Sciatic nerve (tissue), 2 donors: ENCODE data around the gene PHGDH. TPM values are rescaled to one million over a fixed set of nuclear protein-coding genes. Genes with fewer than 3 reads are reported as not detected.
A peak's percentile ranks its signal among the peaks of the same experiment; 100 is the strongest.

Source experiments
- ATAC-seq: fragments of 200-7000 bp; cut with Tn5 transposase; one replicate; pipeline ENCODE4 v1.9.1; 2020; ENCODE audit warnings: mild to moderate bottlenecking, moderate library complexity
- DNase-seq: peaks from one replicate; pipeline ENCODE4 v3.0.0-alpha.2; 2020; ENCODE audit warnings: low spot score
- intact Hi-C: fragments of 100-400 bp; cut with DNase I; formaldehyde crosslinking; loops from one replicate; pipeline ENCODE4 v1.14.2; 2022
- total RNA-seq: library from RNA; stranded (reverse); fragmentation: NEBNext Ultra II Directional; extraction: Animal tissue kit (Norgen Biotek cat#: 25700); gene quantifications from one replicate; pipeline ENCODE4 v1.2.1, GENCODE V29; 2021
- donor health status: DM: no; HTN: no; CAD: no.
- donor health status: DM: no; HTN: no; CAD: no.

PHGDH gene
- total RNA-seq, 1 donor from 2014 or later, result 60.0 TPM

DNA sequence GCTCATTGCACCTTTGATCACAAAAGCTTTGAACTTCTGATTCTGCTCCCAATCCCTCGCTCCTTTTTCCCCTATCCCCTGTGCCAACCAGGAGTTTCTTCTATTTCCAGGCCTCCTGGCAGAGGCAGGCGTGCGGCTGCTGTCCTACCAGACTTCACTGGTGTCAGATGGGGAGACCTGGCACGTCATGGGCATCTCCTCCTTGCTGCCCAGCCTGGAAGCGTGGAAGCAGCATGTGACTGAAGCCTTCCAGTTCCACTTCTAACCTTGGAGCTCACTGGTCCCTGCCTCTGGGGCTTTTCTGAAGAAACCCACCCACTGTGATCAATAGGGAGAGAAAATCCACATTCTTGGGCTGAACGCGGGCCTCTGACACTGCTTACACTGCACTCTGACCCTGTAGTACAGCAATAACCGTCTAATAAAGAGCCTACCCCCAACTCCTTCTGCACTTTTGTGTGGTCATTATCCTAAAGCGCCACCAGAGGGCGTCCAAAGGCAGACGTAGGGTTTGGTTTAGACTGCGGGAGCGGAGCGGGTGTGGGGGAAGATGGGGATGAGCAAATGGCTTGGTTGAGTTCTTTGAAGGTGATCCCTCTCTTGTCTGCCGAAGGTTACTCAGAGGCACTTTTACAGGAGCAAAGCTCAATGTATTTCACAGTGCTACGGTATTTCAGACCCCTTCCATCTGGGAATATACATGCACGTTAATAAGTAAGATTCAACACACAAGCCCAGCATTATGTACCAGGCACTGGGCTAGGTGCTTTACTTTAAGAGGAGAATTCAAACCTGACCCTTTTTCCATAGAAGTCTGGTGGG lies 32.3 kb downstream of the PHGDH start:
- ATAC-seq (peak; percentile 77), DNase-seq (peak; percentile 74)
- intact Hi-C loops, result no loop called here

DNA sequence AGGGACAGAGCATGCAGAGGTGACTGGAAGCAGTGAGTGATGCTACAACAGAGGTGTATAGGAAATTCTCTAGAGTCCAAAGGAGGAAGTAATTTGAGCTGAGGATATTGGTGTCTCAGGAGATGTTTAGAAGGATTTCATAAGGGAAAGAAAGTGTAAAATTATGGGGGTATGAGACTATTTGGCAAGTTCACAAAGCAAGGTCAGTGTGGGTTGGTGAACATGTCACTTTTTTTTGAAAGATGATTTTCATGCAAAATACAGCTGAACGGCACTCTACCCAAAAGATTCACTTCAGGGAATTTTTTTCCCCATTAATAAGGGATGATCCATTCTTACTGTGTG lies 32.8 kb downstream of the PHGDH start:
- ATAC-seq (no peak), DNase-seq (no peak)
- intact Hi-C loops, result no loop called here

DNA sequence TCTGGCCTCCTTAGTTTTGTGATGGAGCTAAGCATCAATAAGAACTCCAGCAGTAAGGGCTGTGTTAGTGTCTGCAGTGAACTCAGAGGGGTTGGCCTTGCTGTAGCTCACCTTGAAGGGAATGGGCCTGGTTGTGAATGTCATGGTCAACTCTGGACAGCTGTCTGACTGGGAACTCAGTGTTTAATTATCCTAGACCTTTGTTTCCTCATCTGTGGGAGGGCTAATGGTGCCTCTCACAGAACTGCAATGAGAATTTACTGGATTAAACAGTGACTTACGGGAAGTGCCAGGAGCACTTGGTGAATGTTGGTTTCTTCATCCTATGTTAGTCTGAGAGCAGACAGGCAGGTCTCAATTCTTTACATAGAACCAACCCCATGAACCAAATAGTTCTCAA lies 33.3 kb downstream of the PHGDH start:
- no peak for ATAC-seq
- intact Hi-C loops, result no loop called here
- DNase-seq, result no peak

DNA sequence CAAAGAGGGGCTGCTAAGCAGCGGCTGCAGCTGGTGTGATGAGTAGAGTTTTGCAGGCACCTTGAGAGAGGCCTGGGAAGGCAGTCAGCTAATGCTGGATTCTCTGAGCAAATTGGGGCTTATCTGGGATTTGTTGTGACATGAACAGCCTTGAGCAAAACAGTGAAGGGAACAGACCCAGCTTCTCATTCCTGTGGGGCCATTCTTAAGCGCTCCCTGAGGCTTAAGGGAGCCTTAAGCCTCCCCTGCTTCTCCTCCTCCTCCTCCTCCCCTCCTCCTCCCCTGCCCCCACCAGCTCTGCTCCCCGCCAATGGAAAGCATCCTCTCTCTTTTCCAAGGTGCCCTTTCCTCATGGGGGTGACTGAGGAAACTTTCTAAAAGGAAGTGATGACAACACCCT lies 35.7 kb downstream of the PHGDH start:
- DNase-seq, result no peak
- no peak for ATAC-seq
- intact Hi-C loops, result no loop called here

GRCh38 chr1:119748040-119748439 lies 36.3 kb downstream of the PHGDH start:
- DNase-seq (no peak), ATAC-seq (no peak)
- intact Hi-C loops, result no loop called here

- intact Hi-C loops, result loop anchor here (10.0 kb wide), 1 partner anchor 52 kb away; no protein-coding TSS in a partner anchor
- ATAC-seq (no peak), DNase-seq (no peak)
Measured at GRCh38 chr1:119752592-119752991, 40.9 kb downstream of the PHGDH start.

- intact Hi-C loops, result loop anchor here (10.0 kb wide), 1 partner anchor 46 kb away; no protein-coding TSS in a partner anchor
- DNase-seq, result no peak
- no peak for ATAC-seq
Measured at GRCh38 chr1:119758584-119758983, 46.9 kb downstream of the PHGDH start.

DNA sequence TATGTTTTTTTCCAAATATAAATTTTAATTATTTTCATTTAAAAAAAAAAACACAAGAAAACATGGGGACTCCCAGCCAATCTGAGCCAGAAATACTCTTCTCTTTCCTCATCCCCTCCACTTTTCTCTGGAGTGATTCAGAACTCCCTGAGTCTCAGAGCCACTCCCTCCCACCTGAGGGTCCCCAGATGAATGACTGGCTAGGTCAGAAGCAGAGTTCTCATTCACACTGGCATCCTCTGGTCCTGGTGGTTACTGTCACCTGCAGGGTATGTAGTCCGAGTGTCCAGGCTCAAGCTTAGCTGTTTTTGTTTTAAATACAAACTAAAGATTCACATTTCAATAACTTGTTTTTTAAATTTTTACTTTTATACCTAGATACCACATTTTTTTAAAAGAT lies 50.7 kb downstream of the PHGDH start:
- intact Hi-C loops, result no loop called here
- ATAC-seq (no peak), DNase-seq (no peak)

GRCh38 chr1:119762953-119763352 lies 51.2 kb downstream of the PHGDH start:
- intact Hi-C loops, result no loop called here
- DNase-seq (no peak), ATAC-seq (no peak)

- no peak for ATAC-seq
Measured at GRCh38 chr1:119764220-119764619, 52.5 kb downstream of the PHGDH start.

GRCh38 chr1:119766374-119766794 lies 54.6 kb downstream of the PHGDH start:
- DNase-seq (no peak), ATAC-seq (peak; percentile 50)
- intact Hi-C loops, result no loop called here

More at GRCh38 chr1:119764220-119764619, 52.5 kb downstream of the PHGDH start:
- no peak for DNase-seq
- intact Hi-C loops, result no loop called here

- ATAC-seq, result no peak
- intact Hi-C loops, result no loop called here
- DNase-seq, result no peak
Measured at GRCh38 chr1:119767486-119767885, 55.8 kb downstream of the PHGDH start.

DNA sequence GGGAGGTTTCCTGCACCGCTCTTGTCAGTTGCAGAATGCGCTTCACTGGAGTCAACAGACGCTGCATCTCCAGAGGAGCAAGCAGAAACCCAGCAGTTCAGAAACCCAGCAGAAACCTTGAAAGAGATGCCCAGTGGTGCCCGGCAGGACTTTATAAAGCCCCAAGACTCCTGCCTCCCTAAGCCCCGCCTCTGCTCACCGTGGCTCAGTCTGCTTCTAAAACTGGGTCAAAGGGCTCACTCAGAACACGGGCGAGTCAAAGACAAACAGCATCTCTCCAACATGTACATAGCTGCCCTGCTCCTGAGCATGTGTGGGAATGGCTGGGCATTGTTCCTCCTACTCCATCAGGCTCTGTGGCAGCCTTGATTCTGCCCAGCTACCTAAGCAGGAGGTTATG lies 57.0 kb downstream of the PHGDH start, which contains the start of gene HMGCS2:
Gene HMGCS2 (minus strand): TSS at position 128 of the 400 bp plus-strand sequence. CDS start 61 bp downstream, at position 67.
- intact Hi-C loops, result no loop called here
- DNase-seq (no peak), ATAC-seq (no peak)

DNA sequence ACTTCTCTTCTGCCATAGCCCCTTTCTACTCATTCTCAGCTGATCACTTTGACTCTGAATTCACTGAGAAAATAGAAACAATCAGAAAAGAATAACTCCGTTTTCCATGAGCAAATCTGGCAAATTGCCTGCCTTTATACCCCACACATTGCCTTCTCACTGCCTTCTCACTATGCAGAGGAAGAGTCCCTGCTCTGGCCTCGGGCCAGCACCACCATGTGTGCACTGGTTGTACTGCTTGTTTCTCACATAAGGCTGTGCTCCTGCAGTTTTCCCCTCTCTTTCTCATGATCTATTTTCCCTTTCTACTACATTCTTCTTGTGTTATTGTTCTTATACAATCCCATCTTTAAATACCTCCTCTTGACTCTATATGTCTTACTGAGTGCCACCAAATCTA lies 59.3 kb downstream of the PHGDH start:
- DNase-seq (no peak), ATAC-seq (no peak)
- intact Hi-C loops, result no loop called here

DNA sequence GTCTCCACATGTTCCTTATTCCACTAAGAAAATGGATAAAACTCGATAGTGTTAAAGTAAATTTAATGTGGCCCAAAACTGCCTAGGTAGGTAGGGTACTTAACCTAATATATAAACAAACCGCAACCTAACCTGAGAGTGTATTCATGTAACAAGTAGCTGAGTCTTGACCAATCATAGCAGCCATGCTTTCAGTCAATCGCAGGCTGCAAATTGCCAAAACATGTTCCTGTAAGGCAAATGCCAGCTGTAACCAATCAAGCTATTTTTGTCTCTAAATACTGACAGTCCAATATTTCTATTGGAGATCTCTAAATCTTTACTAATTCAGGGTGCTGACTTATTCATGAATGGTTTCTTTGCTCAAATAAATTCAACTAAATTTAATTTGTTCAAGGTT lies 60.0 kb downstream of the PHGDH start:
- DNase-seq, result no peak
- intact Hi-C loops, result no loop called here
- ATAC-seq, result no peak

DNA sequence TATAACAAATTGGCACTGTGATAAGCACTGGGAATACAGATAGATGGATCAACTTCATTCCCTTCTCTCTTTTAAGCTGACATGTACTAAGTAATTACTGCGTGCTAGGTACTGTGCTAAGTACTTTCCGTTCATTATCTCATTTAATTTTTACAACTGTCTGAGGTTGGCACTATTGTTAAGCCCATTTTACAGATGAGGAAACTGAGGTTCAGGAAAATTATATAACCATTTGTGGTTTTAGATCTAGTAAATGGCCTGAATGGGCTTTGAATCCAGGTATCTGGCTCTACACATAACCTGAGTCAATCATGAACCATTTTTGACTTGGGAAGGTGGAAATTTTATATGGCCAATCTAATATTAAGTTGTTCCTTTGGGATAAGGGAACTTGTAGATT lies 60.6 kb downstream of the PHGDH start:
- DNase-seq, result no peak
- no peak for ATAC-seq
- intact Hi-C loops, result no loop called here

GRCh38 chr1:119773711-119774241 lies 62.0 kb downstream of the PHGDH start:
- no peak for ATAC-seq
- no peak for DNase-seq
- intact Hi-C loops, result no loop called here

DNA sequence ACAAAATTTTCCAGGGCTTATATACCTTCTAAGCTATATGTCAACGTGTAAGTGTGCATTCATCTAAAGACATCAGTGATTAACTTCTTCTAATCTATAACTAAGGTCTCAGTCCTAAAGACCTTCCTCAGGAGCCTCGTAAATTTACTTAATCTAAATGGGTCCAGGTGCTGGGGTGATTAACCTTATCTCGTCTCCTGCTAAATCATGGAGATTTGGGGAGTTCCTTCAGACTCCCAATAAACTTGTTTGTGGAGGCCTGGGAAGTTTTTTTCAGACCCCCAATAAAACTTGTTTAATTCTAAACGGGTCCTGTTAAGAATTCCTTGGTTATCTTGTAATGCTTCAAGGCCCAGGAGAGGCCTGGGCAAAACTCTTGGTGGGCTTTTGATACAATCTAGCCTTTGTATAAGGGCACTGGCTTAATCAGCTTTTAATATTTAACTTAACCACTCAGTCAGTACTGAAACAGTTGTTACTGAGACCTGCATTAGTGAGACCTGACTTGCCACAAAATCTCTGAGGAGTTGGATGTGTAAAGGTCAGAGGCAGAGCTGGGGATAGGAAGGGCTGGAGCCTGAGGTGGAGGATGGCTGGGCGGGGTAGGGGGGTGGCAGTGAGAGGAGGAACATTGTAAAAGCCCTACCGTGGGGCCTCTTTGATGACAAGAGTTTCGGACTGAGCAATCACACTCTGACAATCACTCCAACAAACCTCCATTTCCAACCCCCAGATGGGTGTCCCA lies 63.2 kb downstream of the PHGDH start:
- no peak for ATAC-seq
- no peak for DNase-seq
- intact Hi-C loops, result no loop called here

- ATAC-seq, result no peak
- no peak for DNase-seq
- intact Hi-C loops, result no loop called here
Measured at GRCh38 chr1:119778359-119778758, 66.6 kb downstream of the PHGDH start.
